ENCODE results near the gene UMODL1. TPM values are rescaled to one million over a fixed set of nuclear protein-coding genes. Genes with fewer than 3 reads are reported as not detected.

UMODL1 gene
- total RNA-seq, 4 donors from 2014 or later, result not detected

- Histone ChIP-seq H3K27ac (no peak overlapping the region), H3K9me3 (peaks cover 0 to 3% (median 0%) of the 10 kb centered on the region in 4 donors), H3K27me3 (peaks cover 0 to 8% of the 10 kb centered on the region in 2 donors), H3K4me1 (peaks cover 0 to 9% (median 0%) of the 10 kb centered on the region in 4 donors), H3K36me3 (no peaks in the 10 kb centered on the region), H3K4me3 (no peak overlapping the region)
- TF ChIP-seq CTCF (IDR thresholded peaks at IDR 0.05), result no peak
- TF ChIP-seq EP300 (IDR thresholded peaks at IDR 0.05), result no peak
- TF ChIP-seq POLR2A (IDR thresholded peaks at IDR 0.05), result no peak
- WGBS, 2 donors, result 62% methylated on average over 8 to 12 of the region's 12 CpGs
- DNase-seq (ENCODE audit: low spot score in 2 of 2), result no peak
Observed at GRCh38 chr21:42089093-42089631, 18.0 kb downstream of the UMODL1 start.

GRCh38 chr21:42089665-42090310, 18.7 kb downstream of the UMODL1 start:
- WGBS, 2 donors, result 89 to 94% methylated on average over 21 of the region's 21 CpGs
- H3K36me3 ChIP-seq, result no peaks in the 10 kb centered on the region
- peaks cover 0 to 8% of the 10 kb centered on the region in 2 donors for H3K27me3 ChIP-seq
- no peak for DNase-seq (ENCODE audit: low spot score in 2 of 2)
- peaks cover 0 to 9% (median 0%) of the 10 kb centered on the region in 4 donors for H3K4me1 ChIP-seq
- no peak overlapping the region for H3K27ac ChIP-seq
- TF ChIP-seq CTCF (IDR thresholded peaks at IDR 0.05) (no peak), EP300 (IDR thresholded peaks at IDR 0.05) (no peak), POLR2A (IDR thresholded peaks at IDR 0.05) (no peak)
- peaks cover 0 to 9% (median 0%) of the 10 kb centered on the region in 4 donors for H3K9me3 ChIP-seq
- H3K4me3 ChIP-seq, result no peak overlapping the region

- Histone ChIP-seq H3K27me3 (peaks cover 0 to 13% of the 10 kb centered on the region in 2 donors), H3K36me3 (no peaks in the 10 kb centered on the region), H3K27ac (no peak overlapping the region), H3K9me3 (peaks cover 0 to 13% (median 0%) of the 10 kb centered on the region in 4 donors), H3K4me3 (no peak overlapping the region), H3K4me1 (peaks cover 0 to 9% (median 0%) of the 10 kb centered on the region in 4 donors)
- 27 to 46% methylated on average over 14 of the region's 14 CpGs for WGBS, 2 donors
- no peak for DNase-seq (ENCODE audit: low spot score in 2 of 2)
- TF ChIP-seq CTCF (IDR thresholded peaks at IDR 0.05), result no peak
- no peak for TF ChIP-seq POLR2A (IDR thresholded peaks at IDR 0.05)
- TF ChIP-seq EP300 (IDR thresholded peaks at IDR 0.05), result no peak
Observed at GRCh38 chr21:42091899-42092508, 20.9 kb downstream of the UMODL1 start.

DNA sequence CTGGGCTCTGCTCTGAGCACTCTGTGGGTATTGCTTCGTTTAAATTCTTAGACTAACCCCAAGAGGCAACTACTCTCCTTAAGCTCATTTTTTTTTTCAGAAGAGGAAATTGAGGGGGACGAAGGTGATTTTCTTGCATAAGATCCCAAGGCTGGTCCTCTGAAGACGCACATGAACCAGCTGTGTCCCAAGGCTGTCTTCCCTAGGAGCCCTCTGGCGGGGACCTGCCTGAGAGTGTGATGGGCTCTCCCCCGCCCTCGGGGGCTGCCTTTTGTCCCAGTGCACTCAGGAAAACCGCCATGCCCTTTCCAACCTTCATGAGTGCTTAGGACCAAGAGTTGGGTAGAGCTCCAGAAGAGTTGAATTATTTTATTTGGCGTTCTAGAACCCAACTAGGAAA, 21.7 kb downstream of the UMODL1 start:
- H3K27ac ChIP-seq, result no peak overlapping the region
- H3K4me1 ChIP-seq, result peaks cover 0 to 9% (median 0%) of the 10 kb centered on the region in 4 donors
- H3K36me3 ChIP-seq, result no peaks in the 10 kb centered on the region
- TF ChIP-seq EP300 (IDR thresholded peaks at IDR 0.05) (no peak), CTCF (IDR thresholded peaks at IDR 0.05) (no peak)
- peaks cover 0 to 13% of the 10 kb centered on the region in 2 donors for H3K27me3 ChIP-seq
- no peak for DNase-seq (ENCODE audit: low spot score in 2 of 2)
- H3K9me3 ChIP-seq, result peaks cover 0 to 13% (median 0%) of the 10 kb centered on the region in 4 donors
- 64 to 65% methylated on average over 8 of the region's 8 CpGs for WGBS, 2 donors
- H3K4me3 ChIP-seq, result no peak overlapping the region

DNA sequence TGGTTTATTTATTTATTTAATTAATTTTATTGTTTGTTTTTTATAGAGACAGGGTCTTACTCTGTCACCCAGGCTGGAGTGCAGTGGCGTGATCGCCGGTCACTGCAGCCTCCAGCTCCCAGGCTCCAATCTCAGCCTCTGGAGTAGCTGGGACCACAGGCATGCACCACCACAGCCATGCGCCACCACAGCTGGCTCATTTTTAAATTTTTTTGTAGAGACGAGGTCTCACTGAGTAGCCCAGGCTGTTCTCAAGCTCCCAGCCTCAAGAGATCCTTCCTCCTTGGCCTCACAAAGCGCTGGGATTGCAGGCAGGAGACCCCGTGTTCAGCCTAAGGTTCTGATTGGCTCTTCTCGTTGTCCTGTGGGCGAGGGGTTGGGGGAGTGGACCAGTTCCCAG, 22.1 kb downstream of the UMODL1 start:
- Histone ChIP-seq H3K4me3 (no peak overlapping the region), H3K4me1 (peaks cover 0 to 9% (median 1%) of the 10 kb centered on the region in 4 donors), H3K27ac (no peak overlapping the region), H3K36me3 (no peaks in the 10 kb centered on the region), H3K27me3 (peaks cover 0 to 13% of the 10 kb centered on the region in 2 donors), H3K9me3 (peaks cover 0 to 13% (median 0%) of the 10 kb centered on the region in 4 donors)
- 92 to 94% methylated on average over 8 to 9 of the region's 9 CpGs for WGBS, 2 donors
- TF ChIP-seq POLR2A (IDR thresholded peaks at IDR 0.05) (no peak), EP300 (IDR thresholded peaks at IDR 0.05) (no peak), CTCF (IDR thresholded peaks at IDR 0.05) (no peak)
- DNase-seq (ENCODE audit: low spot score in 2 of 2), result no peak

Measured in tibial nerve (tissue), 4 donors.